Effector memory CD4-positive, alpha-beta T cell (primary cell): ENCODE results near the gene FUCA1.
"Not testable (repeated sequence)": the region's sequence is repeated elsewhere in the genome, so short reads cannot be mapped to it uniquely, and the experiment has no call there.

ENCODE experiments used
- DNase-seq, 3 donors: peaks; one replicate each; pipeline ENCODE4 v3.0.0-alpha.2; 2020
- H3K27ac ChIP-seq: 2 replicates; pipeline ENCODE4 v1.7.0; 2013; ENCODE audit warnings: mild to moderate bottlenecking, low read length, moderate library complexity; ENCODE audit not compliant: insufficient read depth, poor library complexity, severe bottlenecking
- H3K27me3 ChIP-seq: replicated peaks from 2 replicates; pipeline ENCODE4 v1.7.0; 2013; ENCODE audit warnings: mild to moderate bottlenecking, low read length; ENCODE audit not compliant: insufficient read depth, control insufficient read depth, poor library complexity, severe bottlenecking
- H3K36me3 ChIP-seq: 2 replicates; pipeline ENCODE4 v1.7.0; 2013; ENCODE audit warnings: mild to moderate bottlenecking, low read length, moderate library complexity; ENCODE audit not compliant: control insufficient read depth, insufficient read depth
- H3K4me1 ChIP-seq: 2 replicates; pipeline ENCODE4 v1.7.0; 2013; ENCODE audit warnings: low read length, mild to moderate bottlenecking; ENCODE audit not compliant: control insufficient read depth, insufficient read depth, poor library complexity, severe bottlenecking
- H3K4me3 ChIP-seq: 2 replicates; pipeline ENCODE4 v1.7.0; 2013; ENCODE audit warnings: low read length, low read depth, mild to moderate bottlenecking; ENCODE audit not compliant: insufficient read depth, poor library complexity, severe bottlenecking
- H3K9me3 ChIP-seq: 2 replicates; pipeline ENCODE4 v1.7.0; 2013; ENCODE audit warnings: mild to moderate bottlenecking, low read length, moderate library complexity; ENCODE audit not compliant: control insufficient read depth

Gene FUCA1

GRCh38 chr1:23908453-23909341, 40.6 kb upstream of the FUCA1 start:
- H3K27me3 ChIP-seq: peaks cover 3% of the 10 kb centered on the region
- no peak overlapping the region for H3K4me3 ChIP-seq
- no peaks in the 10 kb centered on the region for H3K4me1 ChIP-seq
- no peak overlapping the region for H3K27ac ChIP-seq
- DNase-seq: no peak
- no peaks in the 10 kb centered on the region for H3K9me3 ChIP-seq
- H3K36me3 ChIP-seq: no peaks in the 10 kb centered on the region

DNA sequence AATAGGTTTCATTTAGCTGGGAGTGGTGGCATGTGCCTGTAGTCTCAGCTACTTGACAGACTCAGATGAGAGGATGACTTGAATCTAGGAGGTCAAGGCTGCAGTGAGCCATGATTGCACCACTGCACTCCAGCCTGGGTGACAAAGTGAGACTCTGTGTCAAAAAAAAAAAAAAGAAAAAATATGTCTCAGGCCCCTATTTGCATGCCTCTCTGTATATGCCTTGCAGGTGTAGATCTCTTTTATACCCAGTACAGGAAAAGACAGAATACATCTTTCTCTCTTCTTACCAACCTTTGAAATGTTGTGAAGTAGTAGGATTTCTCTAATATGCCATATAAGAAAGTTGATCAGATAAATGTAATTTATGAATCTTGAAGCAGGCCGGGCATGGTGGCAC, 38.6 kb upstream of the FUCA1 start:
- H3K9me3 ChIP-seq: no peaks in the 10 kb centered on the region
- no peak overlapping the region for H3K4me3 ChIP-seq
- peaks cover 3% of the 10 kb centered on the region for H3K27me3 ChIP-seq
- no peaks in the 10 kb centered on the region for H3K4me1 ChIP-seq
- H3K36me3 ChIP-seq: no peaks in the 10 kb centered on the region
- H3K27ac ChIP-seq: no peak overlapping the region
- DNase-seq: no peak

DNA sequence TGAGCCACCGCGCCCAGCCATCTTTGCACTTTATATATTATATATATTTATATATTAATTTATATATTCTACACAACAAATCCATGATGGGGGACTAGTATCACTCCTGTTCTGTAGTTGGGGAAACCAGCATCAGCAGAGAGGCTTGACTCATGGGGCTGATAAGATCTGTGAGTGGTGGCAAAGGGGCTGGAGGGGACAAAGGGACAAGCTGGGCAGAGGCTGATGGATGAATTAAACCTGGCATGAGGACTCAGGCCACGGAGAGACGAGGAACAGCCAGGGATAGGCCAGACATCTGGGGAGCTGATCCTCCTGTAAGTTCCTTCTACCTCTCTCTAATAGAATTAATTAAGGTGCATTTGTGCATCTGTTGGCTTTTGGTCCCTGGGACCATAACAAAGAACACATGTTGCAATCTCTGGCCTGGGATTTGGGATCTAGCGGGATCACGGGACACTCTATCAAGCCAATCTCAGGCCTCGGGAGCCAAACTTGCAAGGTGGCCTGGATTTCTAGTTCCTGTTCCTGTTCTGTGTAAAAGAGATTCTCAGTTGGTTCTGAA, 37.5 kb upstream of the FUCA1 start:
- DNase-seq: no peak
- Histone ChIP-seq H3K4me3 (no peak overlapping the region), H3K9me3 (no peaks in the 10 kb centered on the region), H3K27ac (no peak overlapping the region), H3K4me1 (no peaks in the 10 kb centered on the region), H3K27me3 (peaks cover 3% of the 10 kb centered on the region), H3K36me3 (no peaks in the 10 kb centered on the region)

DNA sequence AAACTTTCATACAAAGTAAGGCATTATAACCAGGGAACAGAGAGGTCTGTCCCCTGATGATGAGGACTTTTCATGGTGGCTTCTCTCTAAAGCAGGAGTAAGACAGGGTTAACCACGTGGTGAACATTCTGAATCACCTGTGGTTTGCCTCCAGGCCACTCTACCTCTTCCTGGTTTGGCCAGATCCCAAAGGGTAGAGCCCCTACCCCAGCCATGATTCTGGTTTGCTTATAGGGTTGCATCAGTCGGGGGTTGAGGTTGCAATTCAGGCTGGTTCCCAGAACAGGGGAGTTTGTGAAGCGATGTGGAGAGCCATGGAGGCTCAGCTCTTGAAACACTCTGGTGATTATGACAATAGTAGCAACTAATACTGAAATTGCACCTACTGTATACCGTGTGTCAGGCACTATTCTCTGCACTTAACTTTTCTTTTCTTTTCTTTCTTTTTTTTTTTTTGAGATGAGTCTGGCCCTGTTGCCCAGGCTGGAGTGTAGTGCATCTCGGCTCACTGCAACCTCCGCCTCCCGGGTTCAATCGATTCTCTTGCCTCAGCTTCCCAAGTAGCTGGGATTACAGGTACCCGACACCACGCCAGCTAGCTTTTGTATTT, 36.8 kb upstream of the FUCA1 start:
- H3K4me3 ChIP-seq: no peak overlapping the region
- DNase-seq: no peak
- H3K27ac ChIP-seq: no peak overlapping the region
- H3K9me3 ChIP-seq: no peaks in the 10 kb centered on the region
- peaks cover 3% of the 10 kb centered on the region for H3K27me3 ChIP-seq
- no peaks in the 10 kb centered on the region for H3K4me1 ChIP-seq
- H3K36me3 ChIP-seq: no peaks in the 10 kb centered on the region

GRCh38 chr1:23903754-23904153, 35.7 kb upstream of the FUCA1 start:
- Histone ChIP-seq H3K4me3 (no peak overlapping the region), H3K36me3 (no peaks in the 10 kb centered on the region), H3K9me3 (no peaks in the 10 kb centered on the region), H3K27ac (no peak overlapping the region), H3K27me3 (peaks cover 3% of the 10 kb centered on the region), H3K4me1 (no peaks in the 10 kb centered on the region)
- DNase-seq: no peak

- H3K36me3 ChIP-seq: no peaks in the 10 kb centered on the region
- H3K27me3 ChIP-seq: no peaks in the 10 kb centered on the region
- H3K4me1 ChIP-seq: no peaks in the 10 kb centered on the region
- no peaks in the 10 kb centered on the region for H3K9me3 ChIP-seq
- no peak overlapping the region for H3K4me3 ChIP-seq
- no peak overlapping the region for H3K27ac ChIP-seq
- DNase-seq: no peak
These were observed 34.5 kb upstream of the FUCA1 start for GRCh38 chr1:23902321-23903278.

DNA sequence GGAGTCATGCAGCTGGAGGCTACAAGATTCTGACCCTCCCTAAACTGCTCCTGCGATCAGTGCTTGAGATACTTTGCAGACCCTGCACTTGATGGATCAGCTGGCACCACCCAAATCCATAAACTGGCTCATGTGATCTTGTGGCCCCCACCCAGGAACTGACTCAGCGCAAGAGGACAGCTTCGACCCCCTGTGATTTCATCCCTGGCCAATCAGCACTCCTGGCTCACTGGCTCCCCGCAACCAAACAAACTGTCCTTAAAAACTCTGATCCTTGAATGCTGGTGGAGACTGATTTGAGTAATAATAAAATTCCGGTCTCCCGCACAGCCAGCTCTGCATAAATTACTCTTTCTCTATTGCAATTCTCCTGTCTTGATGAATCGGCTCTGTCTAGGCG, 31.9 kb upstream of the FUCA1 start:
- not testable (repeated sequence) for H3K4me3 ChIP-seq, H3K9me3 ChIP-seq, H3K4me1 ChIP-seq, DNase-seq, H3K36me3 ChIP-seq, H3K27me3 ChIP-seq, H3K27ac ChIP-seq

GRCh38 chr1:23899070-23899469, 31.0 kb upstream of the FUCA1 start:
- Histone ChIP-seq H3K4me1 (no peaks in the 10 kb centered on the region), H3K27me3 (no peaks in the 10 kb centered on the region), H3K36me3 (no peaks in the 10 kb centered on the region), H3K9me3 (no peaks in the 10 kb centered on the region), H3K4me3 (no peak overlapping the region), H3K27ac (no peak overlapping the region)
- no peak for DNase-seq

- no peaks in the 10 kb centered on the region for H3K27me3 ChIP-seq
- H3K9me3 ChIP-seq: no peaks in the 10 kb centered on the region
- no peak for DNase-seq
- no peaks in the 10 kb centered on the region for H3K36me3 ChIP-seq
- H3K4me1 ChIP-seq: no peaks in the 10 kb centered on the region
- no peak overlapping the region for H3K27ac ChIP-seq
- no peak overlapping the region for H3K4me3 ChIP-seq
These were observed 29.0 kb upstream of the FUCA1 start for GRCh38 chr1:23897083-23897482.
